EL (cell line): Measurements from ENCODE around the gene UBE2E1.

ENCODE experiments used
- DNase-seq: peaks from one replicate; pipeline ENCODE4 v3.0.0-alpha.2; 2016

UBE2E1 gene

DNA sequence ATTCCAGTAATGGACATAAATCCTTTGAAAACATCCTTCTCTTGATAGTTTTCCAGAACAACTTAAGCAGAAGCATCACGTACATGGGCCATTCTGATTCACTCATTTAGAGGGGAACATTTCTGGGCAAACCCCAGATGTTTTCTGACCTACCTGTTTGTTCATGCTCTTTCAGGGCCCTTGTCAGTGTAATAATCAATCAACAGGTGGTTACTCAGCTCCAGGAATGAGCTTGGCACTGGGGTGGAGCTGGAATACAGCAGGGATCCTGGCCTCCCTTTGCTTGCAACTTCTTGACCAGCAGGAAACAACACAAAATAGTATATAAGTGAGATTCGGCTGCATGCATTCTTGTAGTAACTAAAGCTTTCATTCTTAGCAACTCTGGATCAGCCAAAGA lies 9.2 kb upstream of the UBE2E1 start:
- no peak for DNase-seq

DNA sequence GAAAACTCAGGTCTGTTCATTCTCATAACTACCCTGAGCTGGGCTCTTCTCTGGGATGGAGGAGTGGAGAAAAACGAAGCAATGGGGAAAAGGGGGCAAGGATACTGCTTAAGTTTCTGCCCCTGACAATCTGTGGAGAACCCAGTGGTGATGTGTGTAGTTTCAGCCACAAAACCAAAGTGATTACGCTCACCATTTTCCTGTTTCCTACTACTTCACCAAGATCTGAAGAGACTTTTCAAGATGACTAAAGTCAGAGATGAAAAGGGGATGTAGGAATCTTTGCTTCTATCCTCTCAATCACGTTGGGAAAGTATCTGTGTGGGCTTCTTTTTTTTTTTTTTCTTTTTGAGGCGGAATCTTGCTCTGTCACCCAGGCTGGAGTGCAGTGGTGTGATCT lies 8.3 kb upstream of the UBE2E1 start:
- no peak for DNase-seq

DNA sequence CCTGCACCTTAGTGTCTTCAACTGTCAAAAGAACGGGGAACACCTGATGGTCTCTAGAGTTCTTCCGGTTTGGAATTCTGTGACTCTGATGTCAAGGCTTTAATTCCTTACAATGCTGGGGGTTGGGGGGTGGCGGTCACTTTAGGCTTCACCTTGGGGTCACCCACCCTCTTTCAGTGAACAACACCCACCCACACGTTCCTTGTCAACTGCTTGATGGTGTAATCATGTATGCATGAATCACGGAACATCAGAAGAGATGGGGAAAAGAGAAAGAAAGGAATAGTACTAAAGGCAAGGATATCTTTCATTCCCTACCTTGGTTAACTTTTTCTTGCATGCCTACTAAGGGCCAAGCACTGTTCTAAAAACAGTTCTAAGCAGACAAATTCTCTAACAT lies 7.3 kb upstream of the UBE2E1 start:
- no peak for DNase-seq

DNA sequence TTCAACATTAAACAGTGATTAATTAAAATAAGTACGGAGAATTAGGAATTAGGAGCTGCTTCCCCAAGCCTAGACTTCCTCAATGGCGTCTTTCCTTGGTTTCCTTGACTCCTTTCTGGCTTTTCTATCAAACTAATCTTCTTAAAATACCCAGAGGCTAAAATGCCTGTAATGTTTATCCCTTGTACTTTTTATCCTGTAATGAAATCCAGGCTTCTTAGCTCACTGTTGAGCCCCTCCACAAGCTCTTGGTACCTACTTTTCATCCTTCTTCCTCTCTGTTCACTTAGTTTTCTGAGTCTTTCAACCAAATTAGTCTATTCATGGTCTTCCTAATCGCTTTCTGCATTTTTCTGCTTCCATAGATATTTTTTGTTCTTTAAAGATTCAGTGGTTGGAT lies 6.9 kb upstream of the UBE2E1 start:
- DNase-seq, result no peak

DNA sequence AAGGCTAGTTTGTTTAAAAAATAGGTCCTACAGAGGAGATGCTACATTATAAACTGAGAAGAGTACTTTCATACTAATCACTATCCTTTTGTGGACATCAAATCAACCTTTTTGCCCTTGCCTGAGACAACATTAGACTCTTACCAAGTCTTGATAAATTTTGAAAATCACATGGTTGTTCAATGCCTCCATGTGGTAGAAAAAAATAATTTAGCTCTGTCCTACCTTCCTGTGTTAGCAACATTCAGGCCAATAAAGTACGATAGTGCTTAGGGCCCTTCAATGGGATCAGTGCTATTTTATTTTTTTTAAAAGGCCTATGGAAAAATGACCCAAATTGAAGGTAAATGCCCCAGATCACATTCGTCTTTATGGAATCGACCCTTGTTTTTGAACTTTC lies 5.0 kb upstream of the UBE2E1 start:
- DNase-seq, result peak; percentile 3

DNA sequence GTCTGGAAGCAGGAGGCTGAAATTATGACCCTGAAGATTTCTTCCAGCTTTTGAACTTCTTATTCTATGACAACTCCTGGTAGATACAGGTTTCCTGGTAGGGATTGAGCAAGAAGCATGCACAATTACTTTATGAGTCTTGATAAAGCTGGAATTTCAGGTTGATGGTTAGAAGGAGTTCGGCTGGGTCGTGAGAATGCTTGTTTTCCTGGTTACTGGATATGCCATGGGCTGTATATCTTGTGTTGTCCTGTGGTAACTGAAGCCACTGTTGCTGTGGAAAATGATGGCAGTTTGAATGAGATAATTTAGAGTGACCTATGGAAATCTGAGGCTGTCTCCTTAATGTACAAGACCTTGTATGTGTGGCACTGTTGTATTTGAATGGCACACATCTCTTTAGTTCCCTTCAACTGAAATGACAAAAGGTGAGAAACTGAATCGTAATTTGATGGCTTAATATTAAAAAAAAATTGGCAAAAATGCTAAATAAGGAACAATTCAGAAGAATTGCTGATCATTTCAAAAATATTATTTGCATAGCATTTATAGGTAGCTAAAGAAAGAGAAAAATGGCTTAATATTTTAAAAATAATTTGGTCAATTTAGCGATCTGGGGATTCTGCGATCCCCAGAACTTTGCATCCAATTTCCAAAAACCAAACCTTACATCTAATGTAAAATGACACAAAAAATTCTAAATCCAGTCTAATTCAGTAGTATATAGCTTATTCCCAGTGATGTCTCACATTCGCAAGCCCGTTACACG lies 1.1 kb upstream of the UBE2E1 start:
- no peak for DNase-seq

DNA sequence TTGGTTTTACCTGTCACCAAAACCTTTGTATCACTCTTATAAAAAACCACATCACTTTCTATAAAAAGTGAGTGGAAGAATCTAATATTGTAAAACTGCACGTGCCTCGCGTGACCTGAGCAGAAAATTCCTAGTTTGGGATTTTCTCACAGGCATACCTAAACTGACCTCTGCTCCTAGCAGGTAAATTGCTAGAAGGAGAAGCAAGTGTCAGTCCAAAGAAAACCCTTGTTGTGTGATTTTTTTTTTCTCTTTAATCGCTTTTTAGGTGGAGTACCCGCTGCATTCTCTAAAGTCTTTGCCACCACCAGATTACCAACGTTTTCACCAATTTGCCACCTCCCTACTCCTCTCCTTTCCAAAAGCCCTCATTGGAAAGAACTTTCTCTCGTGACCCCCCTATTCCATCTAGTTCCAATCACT lies 534 bp upstream of the UBE2E1 start:
- no peak for DNase-seq

DNA sequence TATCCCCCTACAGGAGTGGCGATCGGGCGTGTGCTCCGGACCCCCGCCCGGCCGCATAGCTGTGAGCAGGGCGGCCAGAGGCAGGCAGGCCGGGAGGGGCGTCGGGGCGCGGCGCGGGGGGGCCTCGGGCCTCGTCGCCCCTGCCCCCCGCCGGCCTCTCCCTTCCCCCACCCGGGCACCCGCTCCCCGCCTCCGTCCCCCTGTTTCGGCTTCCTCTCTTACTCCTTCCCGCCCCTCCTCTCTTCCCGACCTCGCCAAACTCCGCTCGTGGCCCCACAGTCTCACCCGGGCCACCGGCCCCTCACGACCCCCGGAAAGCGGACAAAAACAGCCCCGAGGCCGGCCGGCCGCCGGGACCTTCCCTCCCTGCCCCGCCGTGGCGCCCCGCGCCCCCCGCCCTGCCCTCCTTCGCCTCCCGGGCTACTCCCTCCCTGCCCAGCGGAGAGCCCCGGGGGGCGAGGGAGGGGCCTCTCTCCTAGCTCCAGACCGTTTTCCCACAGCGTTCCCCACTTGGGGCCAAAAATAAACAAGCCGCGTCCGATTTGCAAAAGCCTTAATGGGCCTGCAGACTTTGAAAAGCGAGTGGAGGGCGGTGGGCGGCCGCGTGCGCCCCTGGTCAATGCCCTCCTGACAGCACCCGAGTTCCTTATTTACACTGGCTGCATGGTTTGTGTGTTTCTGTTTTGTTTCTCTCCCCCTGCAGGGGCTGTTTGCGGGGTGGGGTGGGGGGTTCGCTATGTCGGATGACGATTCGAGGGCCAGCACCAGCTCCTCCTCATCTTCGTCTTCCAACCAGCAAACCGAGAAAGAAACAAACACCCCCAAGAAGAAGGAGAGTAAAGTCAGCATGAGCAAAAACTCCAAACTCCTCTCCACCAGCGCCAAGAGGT lies 1.0 kb downstream of the UBE2E1 start:
- peak; percentile 24 for DNase-seq

DNA sequence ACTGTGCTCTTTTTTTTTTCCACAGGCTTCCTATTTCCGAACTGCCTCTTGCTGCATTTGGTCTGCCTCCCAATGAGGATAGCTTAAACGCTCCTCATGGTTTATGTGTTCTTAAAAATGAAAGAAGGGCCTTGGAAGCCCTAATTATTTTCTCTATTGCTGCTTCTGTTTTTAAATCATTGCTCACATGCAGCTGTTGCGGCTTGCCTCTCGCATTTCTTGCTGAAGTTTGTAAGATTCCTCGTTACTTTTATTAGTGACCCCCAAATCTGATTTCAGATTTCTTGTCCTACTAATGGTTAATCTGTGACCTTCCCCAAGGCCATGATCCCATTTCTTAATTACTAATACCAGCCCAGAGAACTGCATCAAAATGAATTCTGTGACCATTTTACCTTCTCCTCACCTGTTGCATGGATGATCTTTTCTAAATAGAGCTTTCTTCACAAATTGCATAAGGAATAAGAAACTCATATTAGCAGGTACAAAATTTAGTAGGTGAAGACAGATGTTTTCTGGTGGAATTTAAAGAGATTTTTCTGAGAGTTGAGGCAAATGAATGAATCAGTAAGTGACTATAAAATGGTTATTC lies 1.8 kb downstream of the UBE2E1 start:
- peak; percentile 37 for DNase-seq

DNA sequence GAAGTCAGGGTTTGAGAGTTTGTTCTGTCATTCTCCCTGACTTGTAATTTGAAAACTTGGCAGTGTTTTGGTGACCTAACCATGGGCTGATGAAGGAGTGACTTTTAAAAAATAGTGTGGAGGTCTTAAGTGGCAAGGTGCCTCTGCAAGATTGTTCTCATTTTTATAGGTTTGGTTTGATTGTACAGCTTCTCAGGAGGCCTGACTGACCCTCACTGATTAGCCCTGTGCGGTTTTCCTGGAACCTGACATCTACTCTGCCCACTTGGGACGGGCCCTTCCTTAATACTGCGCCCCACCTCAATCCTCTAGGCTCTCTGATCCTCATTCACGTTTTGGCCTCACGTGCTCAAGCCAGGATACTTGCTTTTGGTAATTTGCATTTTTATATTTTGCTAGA lies 2.8 kb downstream of the UBE2E1 start:
- DNase-seq, result no peak

DNA sequence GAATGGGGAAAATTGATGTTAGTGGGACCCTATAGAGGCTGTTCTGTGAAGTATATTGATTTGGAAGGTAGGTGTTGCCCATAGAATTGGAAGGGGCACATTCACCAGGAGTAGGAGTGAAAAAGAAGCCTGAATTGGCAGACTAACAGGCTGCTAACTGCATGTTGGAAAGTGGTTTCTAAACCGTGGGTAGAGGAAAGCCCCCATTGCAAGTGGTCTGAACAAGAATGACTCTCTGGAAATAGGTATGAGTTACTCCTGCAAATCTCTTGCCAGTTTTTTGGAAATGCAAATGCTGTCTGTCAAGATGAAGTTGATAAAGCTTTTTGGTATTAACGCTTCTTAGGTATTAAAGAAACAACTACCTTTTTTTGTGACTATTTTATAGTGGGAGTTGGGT lies 3.5 kb downstream of the UBE2E1 start:
- DNase-seq, result no peak

DNA sequence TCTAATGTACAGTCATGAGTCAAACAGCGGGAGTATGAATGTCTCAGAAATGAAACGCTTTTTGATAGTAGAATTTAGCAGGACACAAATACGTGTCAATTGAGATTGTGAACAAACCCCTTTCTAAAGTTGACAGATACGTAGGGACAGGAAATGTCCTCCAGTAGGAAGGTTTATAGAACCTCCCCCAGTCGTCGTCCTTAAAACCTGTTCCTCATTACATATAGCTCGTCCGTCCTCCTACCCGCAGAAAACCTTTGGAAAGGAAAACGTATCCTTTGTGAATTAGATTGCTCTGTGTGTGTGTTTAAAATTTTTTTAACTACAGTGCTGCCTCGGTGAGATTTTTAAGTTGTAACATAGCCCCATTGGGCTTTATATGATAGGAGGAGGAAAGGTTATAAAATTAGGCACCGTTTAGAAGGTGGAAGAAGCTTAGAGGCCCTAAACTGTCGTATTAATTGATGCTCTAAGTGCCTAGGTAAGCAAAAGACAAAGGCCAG lies 4.1 kb downstream of the UBE2E1 start:
- DNase-seq, result no peak

DNA sequence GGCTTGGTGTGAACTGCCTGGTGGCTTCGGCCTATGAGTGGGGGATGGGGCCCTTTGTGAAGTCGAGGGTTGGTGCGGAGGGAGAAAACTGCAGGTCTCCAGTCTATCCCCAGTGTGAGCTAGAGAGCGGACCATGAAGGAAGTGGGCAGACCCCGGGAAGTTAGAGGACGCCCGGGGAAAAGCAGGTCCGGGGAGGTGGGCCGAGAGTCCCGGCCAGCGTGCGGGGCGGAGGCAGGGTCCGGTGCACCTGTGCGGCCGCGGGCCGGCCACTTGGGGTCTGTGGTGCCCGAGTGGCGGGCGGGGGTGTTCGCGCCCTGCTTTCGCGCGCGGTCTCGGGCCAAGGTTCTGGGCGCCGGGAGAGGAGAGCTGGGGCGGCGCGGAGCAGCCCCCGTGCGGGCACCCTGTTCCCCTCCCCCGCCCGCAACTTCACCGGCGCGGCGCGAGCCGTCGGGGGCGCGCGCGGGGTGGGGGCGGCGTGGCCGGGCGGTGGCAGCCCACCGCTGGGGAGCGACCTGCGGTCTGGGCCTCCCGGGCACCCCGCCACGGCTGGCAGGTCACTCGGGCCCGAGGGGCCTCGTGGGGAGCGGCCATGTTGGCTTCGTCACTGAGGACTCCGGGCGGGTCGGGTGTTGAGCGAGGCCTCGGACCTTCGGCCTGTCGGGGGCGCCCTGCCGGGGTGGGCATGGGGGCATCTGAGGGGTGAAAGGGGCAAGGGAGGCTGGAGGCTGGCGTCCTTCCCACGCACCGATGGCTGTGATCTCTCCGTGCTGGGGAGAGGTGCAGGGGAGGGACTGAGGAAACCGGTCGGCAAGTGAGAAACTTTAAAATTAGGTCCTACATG lies 4.8 kb downstream of the UBE2E1 start:
- peak; percentile 49 for DNase-seq

DNA sequence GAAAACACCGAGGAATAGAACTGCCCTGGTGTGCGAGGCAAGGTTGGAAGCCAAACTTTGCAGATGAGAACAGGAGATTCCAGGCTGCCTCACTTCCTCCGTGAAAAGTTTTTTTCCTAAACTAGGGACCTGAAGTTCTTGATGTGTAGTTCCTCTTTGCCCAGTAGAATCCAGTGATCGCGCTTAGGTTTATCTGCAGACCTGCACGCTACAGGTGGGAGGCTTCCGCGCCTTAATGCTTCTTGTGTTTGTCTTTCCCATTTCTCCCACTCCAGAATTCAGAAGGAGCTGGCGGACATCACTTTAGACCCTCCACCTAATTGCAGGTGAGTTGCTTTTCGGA lies 5.4 kb downstream of the UBE2E1 start:
- DNase-seq, result no peak

DNA sequence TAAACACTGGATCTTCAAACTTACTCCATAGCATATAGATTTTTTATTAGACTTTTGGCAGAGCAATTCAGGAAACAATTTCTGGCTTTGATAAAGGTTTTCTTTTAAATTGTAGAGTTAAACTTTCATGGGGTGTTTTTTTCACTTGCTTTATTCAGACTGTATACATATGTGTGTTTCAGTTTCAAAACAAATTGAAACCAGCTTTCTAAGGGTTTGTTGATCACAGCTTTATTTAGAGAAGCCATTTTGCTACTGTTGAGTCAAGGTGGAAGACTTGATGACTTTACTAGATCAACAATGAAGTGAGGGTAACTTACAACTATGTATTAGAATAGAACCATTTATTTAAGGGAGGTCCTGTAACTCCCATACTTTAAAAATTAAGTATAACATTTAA lies 6.2 kb downstream of the UBE2E1 start:
- no peak for DNase-seq

DNA sequence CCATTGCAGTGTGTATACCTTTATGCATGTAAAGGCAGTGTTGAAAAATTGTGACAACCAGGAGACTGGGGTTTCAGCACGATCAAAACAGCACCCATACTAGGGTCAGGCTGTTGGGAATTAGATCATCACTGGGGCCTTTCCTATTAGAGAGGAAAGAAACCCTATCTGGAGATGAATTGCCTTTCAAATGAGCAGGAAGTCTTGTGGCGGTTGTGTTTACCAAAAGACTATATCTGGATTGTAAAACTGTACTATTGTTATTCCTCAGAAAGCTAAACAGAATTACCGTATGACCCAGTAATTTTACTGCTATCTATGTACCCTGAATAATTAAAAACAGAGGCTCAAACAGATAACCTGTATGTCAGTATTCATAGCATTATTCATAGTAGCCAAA lies 10.1 kb downstream of the UBE2E1 start:
- DNase-seq, result no peak

DNA sequence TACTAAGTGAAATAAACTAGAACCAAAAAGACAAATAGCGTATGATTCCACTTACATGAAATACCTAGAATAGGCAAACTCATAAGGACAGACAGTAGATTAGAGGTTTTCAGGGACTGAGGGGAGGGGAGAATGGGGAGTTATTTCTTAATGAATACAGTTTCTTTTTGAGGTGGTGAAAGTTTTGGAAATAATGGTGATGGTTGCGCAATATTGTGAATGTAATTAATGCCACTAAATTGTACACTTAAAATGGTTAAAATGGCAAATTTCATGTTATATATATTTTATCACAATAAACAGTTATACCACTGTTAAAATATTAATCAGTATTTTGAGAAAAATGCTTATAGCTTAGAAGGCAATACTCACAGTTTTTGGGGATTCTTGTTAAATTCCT lies 11.0 kb downstream of the UBE2E1 start:
- no peak for DNase-seq

DNA sequence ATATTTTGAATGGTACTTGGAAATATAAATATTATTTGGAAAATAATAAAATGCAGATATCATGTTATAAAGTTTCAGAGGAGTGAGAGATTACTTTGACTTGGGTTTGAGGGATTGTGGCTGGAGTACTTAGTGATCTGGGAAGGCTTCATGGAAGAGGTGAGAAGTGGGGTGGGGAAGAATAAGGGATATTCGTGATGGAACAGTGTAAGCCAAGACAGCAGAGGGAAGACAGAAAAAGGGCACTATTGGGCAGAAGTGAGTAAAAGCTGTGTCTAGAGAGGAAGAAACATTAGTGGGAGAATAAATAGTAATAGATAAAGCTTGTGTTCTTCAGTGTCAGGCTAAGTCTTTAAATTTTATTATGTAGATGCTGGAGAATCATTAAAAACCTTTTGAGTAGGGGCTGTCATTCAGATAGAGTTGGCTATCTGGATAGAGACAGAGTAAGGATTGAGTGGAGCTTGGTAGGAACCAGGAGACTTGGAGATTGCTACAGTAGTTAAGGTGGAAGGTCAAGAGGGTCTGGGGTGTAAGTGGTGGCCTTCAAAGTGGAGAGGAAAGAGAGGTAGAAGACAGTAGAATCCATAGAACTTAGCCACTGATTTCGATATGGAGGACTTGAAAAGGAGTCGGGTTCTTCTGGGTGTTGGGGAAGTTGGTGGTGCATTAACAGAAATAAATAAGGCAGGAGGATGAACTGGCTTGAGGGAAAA lies 11.9 kb downstream of the UBE2E1 start:
- DNase-seq, result no peak

DNA sequence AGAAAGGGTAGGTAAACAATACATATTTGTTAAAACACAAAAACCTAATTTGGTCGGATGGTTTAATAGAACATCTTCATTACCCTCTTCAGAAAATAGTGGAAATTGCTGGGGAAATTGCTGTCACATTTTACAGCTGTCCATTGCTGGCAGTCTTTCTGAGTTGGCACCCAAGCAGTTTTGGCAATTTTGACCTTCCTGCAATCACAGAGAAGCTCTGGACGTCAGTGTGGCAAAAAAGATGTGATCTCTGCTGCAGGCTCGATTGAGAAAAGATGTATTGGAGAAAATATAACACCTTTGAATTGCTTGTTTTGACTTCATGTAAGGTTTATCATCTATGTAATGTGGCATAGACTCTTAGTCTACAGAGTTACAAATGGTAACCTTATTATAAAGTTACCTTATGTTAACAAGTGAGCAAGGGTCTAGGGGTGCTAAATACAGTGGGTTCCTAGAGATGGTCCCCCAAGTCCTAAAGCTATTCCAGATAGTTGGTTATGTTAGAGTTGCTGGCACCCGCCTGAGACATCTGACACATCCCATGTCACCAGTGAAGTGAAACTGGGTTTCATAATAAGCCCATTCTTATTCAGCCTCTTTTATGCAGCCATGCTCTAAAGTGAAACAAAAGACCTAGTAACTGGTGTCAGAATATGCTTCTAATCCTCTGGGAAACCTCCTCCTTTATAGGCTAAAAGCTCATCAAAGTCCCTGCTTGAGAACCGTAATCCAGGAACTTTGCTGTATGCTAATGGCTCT lies 14.0 kb downstream of the UBE2E1 start:
- DNase-seq, result no peak

DNA sequence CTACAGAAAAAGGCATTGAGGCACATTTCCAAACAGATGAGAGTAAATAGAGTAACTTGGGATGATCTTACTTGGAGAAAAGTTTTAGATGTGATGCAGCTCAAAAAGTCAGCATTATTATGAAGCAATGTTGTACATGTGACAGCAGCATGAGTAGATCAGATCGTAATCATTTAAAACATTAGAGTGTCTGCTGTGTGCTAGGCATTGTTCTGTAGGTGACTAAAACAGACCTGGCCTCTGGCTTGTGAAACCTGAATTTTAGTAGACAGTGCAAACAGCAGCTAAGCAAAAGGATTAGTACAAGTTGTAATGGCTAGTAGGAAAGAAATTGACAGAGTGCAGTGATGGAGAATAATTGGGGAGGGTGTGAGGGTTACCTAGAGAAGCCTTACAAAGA lies 15.1 kb downstream of the UBE2E1 start:
- no peak for DNase-seq

DNA sequence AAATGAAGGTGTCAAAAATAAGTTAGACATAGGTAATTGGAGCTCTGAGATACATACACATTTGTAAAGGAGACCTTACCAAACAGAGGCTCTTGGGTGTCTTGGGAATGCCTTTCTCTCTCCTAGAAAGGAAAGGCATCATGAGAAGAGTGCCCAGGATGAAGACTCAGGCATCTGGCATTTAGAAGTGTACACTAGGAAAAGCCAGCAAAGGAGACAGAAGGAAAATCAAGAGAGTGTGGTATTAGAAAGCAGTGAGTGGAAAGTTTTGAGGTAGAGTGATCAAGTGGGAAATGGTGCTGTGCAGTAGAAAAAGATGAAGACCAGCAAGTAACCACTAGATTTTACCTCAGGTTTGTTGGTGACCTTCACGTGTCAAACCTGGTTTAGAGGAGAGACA lies 16.1 kb downstream of the UBE2E1 start:
- no peak for DNase-seq
